Stimulated activated effector memory CD8-positive, alpha-beta T cell treated with anti-CD3 and anti-CD28 coated beads, Interleukin-12 subunit alpha, Interleukin-12 subunit beta, amount 100 ng/mL, for 72 hours (primary cell): Measurements from ENCODE around the gene SIGMAR1.
"Not testable (repeated sequence)": the region's sequence is repeated elsewhere in the genome, so short reads cannot be mapped to it uniquely, and the experiment has no call there.

Experiments used
- ATAC-seq: fragments of 150-1000 bp; cut with Tn5 transposase; 2 replicates; pipeline ENCODE4 v1.10.0; 2021
- DNase-seq, 2 donors: peaks; one replicate each; pipeline ENCODE4 v3.0.0; 2021 to 2022; ENCODE audit warnings: low spot score in 2 of 2
- H3K27ac Mint-ChIP-seq: one replicate; pipeline ENCODE4 v1.8.0; 2022; ENCODE audit warnings: mild to moderate bottlenecking, mixed read lengths
- H3K36me3 Mint-ChIP-seq: one replicate; pipeline ENCODE4 v1.8.0; 2022; ENCODE audit warnings: mild to moderate bottlenecking, mixed read lengths
- H3K4me1 Mint-ChIP-seq: one replicate; pipeline ENCODE4 v1.8.0; 2022; ENCODE audit warnings: mixed read lengths
- H3K4me3 Mint-ChIP-seq: one replicate; pipeline ENCODE4 v1.8.0; 2022; ENCODE audit warnings: mild to moderate bottlenecking, mixed read lengths
- H3K9me3 Mint-ChIP-seq: one replicate; pipeline ENCODE4 v1.8.0; 2022; ENCODE audit warnings: mixed read lengths

SIGMAR1 gene

DNA sequence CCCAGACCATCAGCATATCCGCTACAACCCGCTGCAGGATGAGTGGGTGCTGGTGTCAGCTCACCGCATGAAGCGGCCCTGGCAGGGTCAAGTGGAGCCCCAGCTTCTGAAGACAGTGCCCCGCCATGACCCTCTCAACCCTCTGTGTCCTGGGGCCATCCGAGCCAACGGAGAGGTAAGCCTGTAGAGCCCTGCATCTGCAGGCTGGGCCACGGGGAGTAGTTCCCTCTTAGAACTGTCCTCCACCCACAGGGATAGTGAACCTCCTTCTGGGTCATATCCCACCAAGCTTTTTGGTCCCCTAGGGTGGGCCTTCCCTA, 9.5 kb upstream of the SIGMAR1 start:
- H3K4me3 Mint-ChIP-seq: peak overlapping the region; percentile 89
- peaks cover 45% of the 10 kb centered on the region for H3K4me1 Mint-ChIP-seq
- no peak for DNase-seq
- no peaks in the 10 kb centered on the region for H3K9me3 Mint-ChIP-seq
- peak overlapping the region; percentile 85 for H3K27ac Mint-ChIP-seq
- no peak for ATAC-seq
- peaks cover 35% of the 10 kb centered on the region for H3K36me3 Mint-ChIP-seq

DNA sequence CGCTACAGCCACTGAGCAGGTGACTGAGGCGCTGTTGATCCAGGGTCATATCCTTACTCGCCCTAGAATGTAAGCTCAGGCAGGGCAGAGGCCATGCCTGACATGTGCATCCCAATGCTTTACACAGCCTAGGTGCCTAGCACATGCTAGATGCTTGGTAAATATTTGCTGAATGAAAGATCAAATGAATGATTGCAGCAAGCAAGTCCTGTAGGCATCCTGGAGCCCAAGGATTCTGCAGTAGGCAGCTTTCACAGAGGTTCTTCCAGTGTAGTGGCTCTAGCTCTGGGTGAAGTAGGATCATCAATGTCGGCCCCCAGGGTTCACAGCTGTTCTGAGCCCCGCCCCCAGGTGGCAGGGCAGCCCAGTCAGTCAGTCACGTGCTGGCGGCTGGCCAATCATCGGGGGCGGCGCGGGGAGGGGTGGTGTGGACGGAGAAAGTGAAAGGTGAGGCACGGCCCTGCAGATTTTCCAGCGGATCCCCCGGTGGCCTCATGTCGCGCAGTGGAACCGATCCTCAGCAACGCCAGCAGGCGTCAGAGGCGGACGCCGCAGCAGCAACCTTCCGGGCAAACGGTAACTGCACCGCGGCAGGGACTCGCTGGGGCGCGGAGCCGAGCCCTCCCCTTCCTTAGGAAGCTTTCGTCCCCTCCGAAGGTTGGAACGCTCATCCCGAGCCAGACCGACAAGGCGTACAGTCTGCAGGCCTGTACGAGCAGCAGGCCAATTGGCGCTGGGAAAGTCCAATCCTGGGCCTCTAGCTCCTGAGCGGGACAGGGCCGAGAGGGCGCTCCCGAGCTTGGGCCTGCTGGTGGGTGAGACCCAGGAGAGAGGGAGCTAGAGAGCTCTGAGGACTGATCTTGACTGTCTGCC, 8.9 kb upstream of the SIGMAR1 start, which contains the start of gene GALT:
GALT (plus strand) TSS at position 465 of the 873 bp plus-strand sequence; CDS start at position 495, 30 bp downstream.
- H3K9me3 Mint-ChIP-seq: no peaks in the 10 kb centered on the region
- peak within 1 kb of the TSS; percentile 85 for H3K27ac Mint-ChIP-seq
- DNase-seq (peak; percentile 91 to 99), ATAC-seq (peak; percentile 89)
- H3K4me3 Mint-ChIP-seq: peak within 1 kb of the TSS; percentile 89
- H3K4me1 Mint-ChIP-seq: peaks cover 41% of the 10 kb centered on the region
- H3K36me3 Mint-ChIP-seq: peaks cover 34% of the 10 kb centered on the region

DNA sequence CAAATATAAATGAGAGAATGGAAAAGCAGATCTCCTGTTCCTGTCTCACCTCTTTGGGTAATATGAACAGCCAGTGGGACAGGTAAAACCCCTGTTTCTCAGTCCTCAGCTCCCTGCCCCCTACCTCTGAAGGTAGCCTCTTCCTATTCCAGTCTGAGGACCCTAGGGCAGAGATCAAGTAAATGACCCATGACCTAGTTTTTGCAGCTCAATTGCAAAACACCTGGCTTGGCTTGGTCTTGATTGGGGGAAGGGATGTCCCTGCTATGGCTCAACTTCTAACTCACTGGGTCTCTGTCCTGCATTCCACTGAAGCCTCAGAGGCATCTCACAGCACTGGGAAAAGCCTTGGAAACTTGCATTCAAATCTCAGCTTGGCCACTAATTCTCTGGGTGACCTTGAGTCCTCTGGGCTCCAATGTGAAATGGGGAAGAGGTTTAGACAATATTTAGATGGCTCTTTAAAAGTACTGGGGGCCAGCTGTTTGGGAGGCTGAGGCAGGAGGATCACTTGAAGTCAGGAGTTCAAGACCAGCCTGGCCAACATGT, 7.3 kb upstream of the SIGMAR1 start:
- H3K4me3 Mint-ChIP-seq: no peak overlapping the region
- peaks cover 25% of the 10 kb centered on the region for H3K36me3 Mint-ChIP-seq
- DNase-seq (no peak), ATAC-seq (no peak)
- H3K27ac Mint-ChIP-seq: no peak overlapping the region
- H3K4me1 Mint-ChIP-seq: peaks cover 40% of the 10 kb centered on the region
- H3K9me3 Mint-ChIP-seq: no peaks in the 10 kb centered on the region

DNA sequence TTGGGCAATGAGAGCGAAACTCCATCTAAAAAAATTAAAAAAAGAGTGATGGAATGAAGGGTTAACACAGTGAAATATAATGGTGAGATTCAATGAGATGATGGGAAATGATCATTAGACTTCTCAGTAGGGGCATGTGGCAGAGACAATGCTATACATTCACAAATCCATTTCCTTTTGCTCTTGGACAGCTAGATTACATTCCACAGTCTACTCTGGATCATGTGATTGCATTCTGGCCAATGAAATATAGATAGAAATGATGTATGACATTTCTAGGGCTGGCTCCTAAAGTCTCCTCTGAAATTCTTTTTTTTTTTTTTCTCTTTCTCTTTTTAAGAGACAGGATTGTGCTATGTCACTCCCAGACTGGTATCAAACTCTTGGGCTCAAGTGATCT, 5.1 kb upstream of the SIGMAR1 start:
- Mint-ChIP-seq H3K36me3 (peaks cover 6% of the 10 kb centered on the region), H3K4me3 (no peak overlapping the region), H3K27ac (no peak overlapping the region), H3K9me3 (no peaks in the 10 kb centered on the region), H3K4me1 (peaks cover 33% of the 10 kb centered on the region)
- ATAC-seq (no peak), DNase-seq (no peak)

DNA sequence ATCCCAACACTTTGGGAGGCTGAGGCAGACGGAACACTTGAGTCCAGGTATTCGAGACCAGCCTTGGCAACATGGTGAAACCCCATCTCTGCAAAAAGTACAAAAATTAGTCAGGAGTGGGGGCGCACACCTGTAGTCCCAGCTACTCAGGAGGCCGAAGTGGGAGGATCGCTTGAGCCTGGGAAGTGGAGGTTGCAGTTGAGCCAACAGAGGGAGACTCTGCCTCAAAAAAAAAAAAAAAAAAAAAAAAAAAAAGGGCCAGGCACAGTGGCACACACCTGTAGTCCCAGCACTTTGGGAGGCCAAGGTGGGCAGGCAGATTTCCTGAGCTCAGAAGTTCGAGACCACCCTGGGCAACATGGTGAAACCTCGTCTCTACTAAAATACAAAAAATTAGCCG, 1.7 kb upstream of the SIGMAR1 start:
- not testable (repeated sequence) for H3K27ac Mint-ChIP-seq, H3K4me3 Mint-ChIP-seq, DNase-seq, ATAC-seq, H3K9me3 Mint-ChIP-seq
- H3K36me3 Mint-ChIP-seq: peaks cover 17% of the 10 kb centered on the region
- H3K4me1 Mint-ChIP-seq: peaks cover 40% of the 10 kb centered on the region

DNA sequence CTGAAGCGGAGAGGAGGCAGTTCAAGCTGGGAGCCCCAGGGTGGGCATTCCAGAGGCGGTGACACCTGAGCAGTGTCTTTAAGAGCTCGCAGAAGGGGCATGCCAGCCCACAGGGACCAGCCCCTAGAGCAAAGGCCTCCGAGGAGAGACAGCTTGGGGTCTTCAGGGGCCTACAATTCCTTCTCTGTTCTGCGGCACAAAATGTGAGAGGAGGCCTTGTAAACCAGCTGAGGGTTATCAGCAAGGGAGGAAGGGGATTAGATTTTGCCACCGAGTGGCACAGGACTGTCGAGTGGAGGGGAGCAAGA, 505 bp upstream of the SIGMAR1 start:
- Mint-ChIP-seq H3K27ac (peak overlapping the region; percentile 97), H3K36me3 (peaks cover 22% of the 10 kb centered on the region), H3K4me3 (peak overlapping the region; percentile 89), H3K4me1 (peaks cover 47% of the 10 kb centered on the region), H3K9me3 (no peaks in the 10 kb centered on the region)
- no peak for DNase-seq
- no peak for ATAC-seq

DNA sequence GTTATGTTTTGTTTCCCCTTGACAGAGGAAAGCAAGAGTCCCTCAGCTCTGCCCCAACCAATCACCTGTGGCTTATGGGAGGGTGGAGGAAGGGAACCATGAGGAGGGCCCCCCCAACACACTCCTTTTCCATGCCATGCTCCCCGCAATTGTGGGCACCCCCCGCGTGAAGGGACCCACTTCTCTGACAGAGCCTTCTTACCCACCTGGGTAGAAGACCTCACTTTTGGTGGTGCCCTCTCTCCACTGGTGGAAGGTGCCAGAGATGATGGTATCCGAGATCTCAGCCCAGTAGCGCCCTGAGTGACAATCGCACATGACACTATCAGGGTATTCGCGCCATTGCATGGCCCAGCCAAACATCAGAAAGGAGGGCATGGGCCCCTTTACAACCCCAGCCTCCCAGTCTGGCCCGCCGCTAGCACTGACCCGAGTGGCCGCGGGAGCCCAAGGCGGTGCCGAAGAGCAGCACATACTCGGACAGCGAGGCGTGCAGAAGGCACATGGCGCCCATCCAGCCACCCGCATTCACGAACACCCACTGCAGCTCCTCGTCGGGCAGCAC, 714 bp downstream of the SIGMAR1 start:
- H3K36me3 Mint-ChIP-seq: peaks cover 22% of the 10 kb centered on the region
- no peaks in the 10 kb centered on the region for H3K9me3 Mint-ChIP-seq
- peak; percentile 22 to 68 for DNase-seq
- ATAC-seq: peak; percentile 41
- H3K4me1 Mint-ChIP-seq: peaks cover 47% of the 10 kb centered on the region
- peak overlapping the region; percentile 97 for H3K27ac Mint-ChIP-seq
- H3K4me3 Mint-ChIP-seq: peak overlapping the region; percentile 89

DNA sequence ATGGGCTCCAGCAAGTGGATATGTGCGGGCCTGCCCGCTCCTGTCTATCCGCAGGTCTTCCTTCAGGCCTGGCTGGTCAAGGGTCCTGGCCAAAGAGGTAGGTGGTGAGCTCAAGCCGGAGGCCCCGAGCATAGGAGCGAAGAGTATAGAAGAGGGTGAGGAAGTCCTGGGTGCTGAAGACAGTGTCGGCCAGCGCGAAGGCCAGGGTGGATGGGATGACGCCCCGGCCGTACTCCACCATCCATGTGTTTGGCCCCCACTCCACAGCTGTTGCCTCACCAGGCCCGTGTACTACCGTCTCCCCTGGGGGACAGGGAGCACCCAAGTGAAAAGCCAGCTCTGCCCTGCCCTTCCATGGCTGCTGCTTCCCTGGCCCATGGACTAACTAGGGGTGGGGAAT, 2.0 kb downstream of the SIGMAR1 start:
- no peak for DNase-seq
- peaks cover 41% of the 10 kb centered on the region for H3K4me1 Mint-ChIP-seq
- peaks cover 22% of the 10 kb centered on the region for H3K36me3 Mint-ChIP-seq
- H3K27ac Mint-ChIP-seq: peak overlapping the region; percentile 48
- H3K4me3 Mint-ChIP-seq: peak overlapping the region; percentile 89
- no peaks in the 10 kb centered on the region for H3K9me3 Mint-ChIP-seq
- no peak for ATAC-seq

DNA sequence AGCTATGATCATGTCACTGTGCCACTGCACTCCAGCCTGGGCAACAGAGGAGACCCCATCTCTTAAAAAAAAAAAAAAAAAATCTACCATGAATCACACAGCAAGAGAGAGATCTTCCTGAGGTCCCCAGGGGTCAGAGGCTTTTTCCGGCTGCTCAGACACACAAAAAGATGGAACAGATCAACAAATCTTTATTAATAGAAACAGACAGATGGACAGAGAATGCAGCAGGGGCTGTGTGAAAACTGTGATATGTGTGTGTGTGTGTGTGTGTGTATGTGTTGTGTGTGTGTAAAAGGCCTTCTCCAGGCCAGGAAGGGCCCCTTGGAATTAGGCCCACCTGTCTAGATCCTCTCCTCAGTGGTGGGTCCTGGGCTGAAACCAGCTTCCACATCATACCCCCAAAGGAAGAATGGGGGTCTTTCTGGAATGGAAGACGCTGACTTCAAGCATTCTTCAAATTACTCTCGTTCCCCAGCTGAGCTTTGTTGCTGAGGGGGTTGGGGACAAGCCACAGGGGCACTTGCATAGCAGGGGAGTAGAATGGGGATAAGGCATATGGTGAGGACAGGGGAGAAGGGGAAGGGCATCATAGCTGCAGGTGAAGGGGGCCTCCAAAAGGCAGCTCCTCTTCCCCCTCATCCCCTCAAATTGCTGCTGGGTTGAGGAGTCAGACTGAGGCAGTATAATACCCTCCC, 2.9 kb downstream of the SIGMAR1 start:
- no peak for DNase-seq

DNA sequence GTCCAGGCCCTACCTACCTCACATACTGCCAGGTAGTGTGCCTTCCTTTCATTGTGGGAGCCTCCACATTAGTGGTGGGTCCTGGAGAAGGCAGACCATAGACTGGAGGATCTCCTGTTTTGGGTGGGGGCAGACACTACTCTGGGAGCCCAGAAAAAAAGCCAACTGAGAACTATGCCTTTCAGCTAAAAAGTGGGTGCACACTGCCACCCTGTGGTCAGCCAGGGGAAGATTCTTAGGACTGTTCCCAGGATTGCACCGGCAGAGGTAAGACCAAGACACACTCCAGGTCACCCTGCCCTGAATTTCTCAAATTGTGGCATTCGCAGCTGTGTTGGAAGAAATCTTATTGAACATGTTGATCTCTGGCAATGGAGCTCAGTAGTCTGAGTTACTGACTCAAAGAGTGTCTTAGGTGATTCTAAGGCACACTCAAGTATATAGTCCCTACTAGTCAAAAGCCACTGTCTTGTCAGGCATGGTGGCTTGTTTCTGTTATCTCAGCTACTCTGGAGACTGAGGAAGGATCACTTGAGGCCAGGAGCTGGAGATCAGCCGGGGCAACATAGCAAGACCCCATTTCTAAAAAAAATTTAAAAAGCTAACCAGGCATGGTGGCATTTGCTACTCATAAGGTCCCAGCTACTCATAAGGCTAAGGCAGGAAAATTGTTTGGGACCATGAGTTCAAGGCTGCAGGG, 3.6 kb downstream of the SIGMAR1 start:
- Mint-ChIP-seq H3K4me1 (peaks cover 48% of the 10 kb centered on the region), H3K36me3 (peaks cover 22% of the 10 kb centered on the region), H3K4me3 (no peak overlapping the region), H3K9me3 (no peaks in the 10 kb centered on the region), H3K27ac (no peak overlapping the region)
- DNase-seq (peak; percentile 67 to 83), ATAC-seq (peak; percentile 44)

More for the DNA sequence above, 2.9 kb downstream of the SIGMAR1 start:
- Mint-ChIP-seq H3K4me1 (peaks cover 41% of the 10 kb centered on the region), H3K36me3 (peaks cover 22% of the 10 kb centered on the region), H3K27ac (peak overlapping the region; percentile 48), H3K9me3 (no peaks in the 10 kb centered on the region), H3K4me3 (peak overlapping the region; percentile 89)
- ATAC-seq: no peak

DNA sequence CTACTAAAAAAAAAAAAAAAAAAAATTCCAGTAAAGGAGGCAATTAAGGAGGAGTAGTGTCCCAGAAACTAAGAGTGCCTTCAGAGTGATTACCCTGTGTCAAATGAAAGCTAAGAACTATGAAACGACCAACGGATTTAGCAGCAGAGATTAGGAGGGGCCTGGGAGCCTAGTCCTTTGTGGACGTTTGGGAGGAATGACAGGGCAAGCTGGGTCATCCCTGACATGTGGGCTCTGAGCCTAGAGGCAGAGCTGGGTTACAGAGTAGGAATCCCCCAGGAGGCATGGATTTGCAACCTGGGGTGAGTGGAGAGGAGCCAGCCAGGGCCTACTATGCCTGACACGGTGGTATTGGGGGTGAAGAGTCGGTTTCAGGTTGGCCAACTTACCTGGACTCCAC, 4.4 kb downstream of the SIGMAR1 start:
- Mint-ChIP-seq H3K9me3 (no peaks in the 10 kb centered on the region), H3K4me3 (no peak overlapping the region), H3K27ac (no peak overlapping the region), H3K36me3 (peaks cover 22% of the 10 kb centered on the region), H3K4me1 (peaks cover 47% of the 10 kb centered on the region)
- no peak for DNase-seq
- no peak for ATAC-seq

DNA sequence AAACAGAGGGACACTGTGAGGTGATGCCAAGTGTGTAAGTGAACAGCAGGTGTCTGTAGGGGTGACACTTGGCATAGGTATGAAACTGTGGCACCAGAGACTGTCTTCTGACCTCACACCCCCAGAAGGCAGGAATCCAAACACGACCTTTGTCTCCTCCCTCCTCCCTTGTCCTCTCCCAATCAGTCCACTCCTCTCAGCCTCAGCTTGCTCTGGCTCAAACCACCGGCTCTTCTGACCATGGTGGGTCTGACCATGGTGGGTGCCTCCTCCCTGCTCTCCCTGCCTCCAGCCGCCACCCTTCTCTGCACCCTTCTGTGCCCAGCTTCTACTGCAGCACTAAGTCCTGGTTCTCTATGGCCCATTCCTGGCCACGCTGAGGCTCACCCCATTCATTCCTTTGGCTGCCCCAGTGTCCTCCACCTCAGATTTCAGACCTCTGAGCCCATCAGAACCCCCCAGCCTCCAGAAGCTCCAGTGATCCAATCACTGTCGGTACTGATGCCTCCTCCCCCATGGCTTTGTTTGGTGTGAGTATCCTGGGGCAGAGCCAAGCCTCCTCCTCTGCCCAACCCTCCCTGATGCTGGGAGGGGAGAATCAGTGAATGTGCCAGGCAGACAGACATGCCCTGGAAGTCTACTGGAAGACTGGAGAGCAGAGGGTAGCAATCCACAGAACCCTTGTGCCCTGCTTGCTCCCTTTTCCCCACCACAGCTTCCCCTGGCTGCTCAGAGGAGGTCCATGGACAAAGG, 7.0 kb downstream of the SIGMAR1 start:
- DNase-seq (no peak), ATAC-seq (no peak)
- Mint-ChIP-seq H3K36me3 (peaks cover 11% of the 10 kb centered on the region), H3K4me1 (peaks cover 35% of the 10 kb centered on the region), H3K4me3 (peak overlapping the region; percentile 64), H3K27ac (no peak overlapping the region), H3K9me3 (no peaks in the 10 kb centered on the region)

DNA sequence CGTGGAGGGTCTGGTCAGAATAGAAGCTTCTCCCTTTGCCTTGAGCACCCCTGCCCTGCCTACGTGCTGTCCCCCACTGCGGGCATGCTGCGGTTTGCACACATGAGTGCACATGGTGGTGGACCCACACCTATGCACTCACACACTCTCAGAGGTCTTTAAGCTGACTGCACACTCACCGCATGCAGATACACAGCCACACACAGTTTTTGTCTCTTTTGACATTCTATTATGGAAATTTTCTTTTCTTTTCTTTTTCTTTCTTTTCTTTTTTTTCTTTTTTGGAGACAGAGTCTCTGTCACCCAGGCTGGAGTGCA, 8.1 kb downstream of the SIGMAR1 start:
- ATAC-seq (no peak), DNase-seq (no peak)
- Mint-ChIP-seq H3K9me3 (no peaks in the 10 kb centered on the region), H3K4me3 (peak overlapping the region; percentile 64), H3K4me1 (peaks cover 25% of the 10 kb centered on the region), H3K27ac (no peak overlapping the region), H3K36me3 (peaks cover 6% of the 10 kb centered on the region)

DNA sequence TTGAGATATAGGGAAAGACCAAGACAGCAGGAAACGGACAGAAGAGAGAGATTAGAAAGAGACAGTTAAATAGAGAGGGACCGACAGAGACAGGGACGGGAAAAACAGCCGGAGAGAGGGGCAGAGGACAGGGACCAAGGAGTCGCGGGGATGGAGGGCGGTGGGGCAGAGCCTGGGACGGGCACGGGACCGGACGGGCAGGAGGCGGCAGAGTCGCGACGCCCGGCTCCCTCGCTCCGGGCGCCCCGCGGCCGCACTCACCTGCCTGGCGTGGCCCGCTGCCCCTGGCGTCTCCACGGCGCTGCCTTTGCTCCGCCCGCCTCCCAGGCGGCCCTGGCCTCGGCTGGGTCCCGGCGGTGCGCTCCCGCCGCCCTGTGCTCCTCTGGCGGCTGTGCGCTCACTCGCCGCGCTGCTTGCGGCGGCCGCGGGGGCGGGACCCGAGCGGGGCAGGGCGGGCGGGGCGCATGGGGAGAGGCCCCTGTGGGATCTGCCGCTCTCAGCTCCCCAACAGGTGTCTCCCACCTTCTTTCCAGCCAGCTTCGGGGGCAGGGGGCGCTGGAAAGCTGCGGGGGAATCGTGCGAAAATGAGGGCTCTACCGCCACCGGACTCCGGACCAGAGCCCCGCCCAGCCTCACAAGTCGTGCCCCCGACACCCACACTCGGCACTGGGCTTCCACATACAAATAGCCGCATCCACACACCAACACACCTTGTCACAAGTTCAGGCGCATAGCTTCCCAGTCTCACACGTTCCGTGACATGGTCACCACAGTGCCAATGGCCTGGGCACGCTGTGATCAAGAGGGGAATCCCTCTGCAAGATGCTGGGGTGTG, 8.7 kb downstream of the SIGMAR1 start, which contains the start of gene ARID3C:
ARID3C (minus strand) TSS at position 411 of the 835 bp plus-strand sequence. CDS start 1,052 bp downstream, outside the sequence.
- Mint-ChIP-seq H3K4me3 (peak within 1 kb of the TSS; percentile 64), H3K9me3 (no peaks in the 10 kb centered on the region), H3K27ac (no peak within 1 kb of the TSS), H3K36me3 (peaks cover under 1% of the 10 kb centered on the region), H3K4me1 (peaks cover 24% of the 10 kb centered on the region)
- peak; percentile 84 for ATAC-seq
- DNase-seq: peak in 1 of 2 donors; percentile 56
